Liver (tissue), 9 donors: ENCODE results near the gene SF3B6. TPM values are rescaled to one million over a fixed set of nuclear protein-coding genes. Genes with fewer than 3 reads are reported as not detected.

Experiments
- DNase-seq: peaks from one replicate; pipeline ENCODE4 v3.0.0-alpha.2; 2017; ENCODE audit warnings: low spot score
- H3K27ac ChIP-seq, 2 donors: one replicate each; pipeline ENCODE4 v1.7.0; 2013; ENCODE audit warnings: inconsistent platforms in 2 of 2, low read length in 2 of 2, control low read depth in 1 of 2, low read depth in 1 of 2, mild to moderate bottlenecking in 1 of 2
- H3K27me3 ChIP-seq, 4 donors: one replicate each; pipeline versions ENCODE4 v1.6.1 to v1.7.0; 2013; ENCODE audit warnings: low read length in 3 of 4, inconsistent platforms in 1 of 4, mild to moderate bottlenecking in 1 of 4, moderate library complexity in 1 of 4; ENCODE audit not compliant: control insufficient read depth in 4 of 4, insufficient read depth in 4 of 4
- H3K36me3 ChIP-seq, 4 donors: one replicate each; pipeline versions ENCODE4 v1.6.1 to v1.7.0; 2013; ENCODE audit warnings: low read length in 3 of 4, mild to moderate bottlenecking in 3 of 4, low read depth in 1 of 4, moderate library complexity in 1 of 4; ENCODE audit not compliant: control insufficient read depth in 4 of 4, insufficient read depth in 3 of 4
- H3K4me1 ChIP-seq, 4 donors: one replicate each; pipeline versions ENCODE4 v1.6.1 to v1.7.0; 2013; ENCODE audit warnings: low read length in 3 of 4, mild to moderate bottlenecking in 3 of 4, moderate library complexity in 1 of 4; ENCODE audit not compliant: control insufficient read depth in 4 of 4, insufficient read depth in 4 of 4
- H3K4me3 ChIP-seq, 3 donors: one replicate each; pipeline versions ENCODE4 v1.6.1 to v1.7.0; 2013; ENCODE audit warnings: low read length in 3 of 3, control low read depth in 1 of 3, low read depth in 1 of 3, mild to moderate bottlenecking in 1 of 3
- H3K9ac ChIP-seq, 2 donors: one replicate each; pipeline ENCODE4 v1.7.0; 2013; ENCODE audit warnings: low read length in 2 of 2, mild to moderate bottlenecking in 2 of 2, moderate library complexity in 2 of 2, control low read depth in 1 of 2, low read depth in 1 of 2
- H3K9me3 ChIP-seq, 4 donors: one replicate each; pipeline versions ENCODE4 v1.6.1 to v1.7.0; 2013; ENCODE audit warnings: low read length in 3 of 4; ENCODE audit not compliant: control insufficient read depth in 4 of 4
- CTCF ChIP-seq: fragments of 150-350 bp; IDR thresholded peaks from 2 replicates; pipeline ENCODE4 v1.5.1; 2017; ENCODE audit warnings: improper control_type of control experiment, low read depth, low read length; ENCODE audit not compliant: missing input control
- FOXA1 ChIP-seq: IDR thresholded peaks from 2 replicates; pipeline ENCODE4 v1.6.1; 2016; ENCODE audit warnings: antibody characterized with exemption
- FOXA2 ChIP-seq: IDR thresholded peaks from 2 replicates; pipeline ENCODE4 v1.6.1; 2016; ENCODE audit warnings: antibody characterized with exemption
- GABPA ChIP-seq, 2 donors: IDR thresholded peaks in 1 of 2; conservative IDR thresholded peaks in 1 of 2; 2 replicates each; pipeline ENCODE4 v1.6.1; 2016; ENCODE audit warnings: antibody characterized with exemption in 2 of 2, mild to moderate bottlenecking in 1 of 2, moderate library complexity in 1 of 2
- HNF4A ChIP-seq, 2 donors: conservative IDR thresholded peaks; 2 replicates each; pipeline ENCODE4 v1.6.1; 2016; ENCODE audit warnings: antibody characterized with exemption in 2 of 2, mild to moderate bottlenecking in 2 of 2
- HNF4G ChIP-seq: IDR thresholded peaks from 2 replicates; pipeline ENCODE4 v1.6.1; 2016; ENCODE audit warnings: antibody characterized with exemption
- JUND ChIP-seq, 2 donors: IDR thresholded peaks; 2 replicates each; pipeline ENCODE4 v1.6.1; 2016; ENCODE audit warnings: antibody characterized with exemption in 2 of 2
- NR2F2 ChIP-seq: IDR thresholded peaks from 2 replicates; pipeline ENCODE4 v1.6.1; 2016; ENCODE audit warnings: antibody characterized with exemption
- RAD21 ChIP-seq, 2 donors: IDR thresholded peaks; 2 replicates each; pipeline ENCODE4 v1.6.1; 2016; ENCODE audit warnings: antibody characterized with exemption in 2 of 2, mild to moderate bottlenecking in 2 of 2
- RXRA ChIP-seq, 2 donors: IDR thresholded peaks; 2 replicates each; pipeline ENCODE4 v1.6.1; 2017 to 2018; ENCODE audit warnings: antibody characterized with exemption in 2 of 2, mild to moderate bottlenecking in 1 of 2
- SP1 ChIP-seq: IDR thresholded peaks from 2 replicates; pipeline ENCODE4 v1.6.1; 2018; ENCODE audit warnings: antibody characterized with exemption, mild to moderate bottlenecking
- TAF1 ChIP-seq: conservative IDR thresholded peaks from 2 replicates; pipeline ENCODE4 v1.6.1; 2016; ENCODE audit warnings: antibody characterized with exemption, mild to moderate bottlenecking
- YY1 ChIP-seq: IDR thresholded peaks from 2 replicates; pipeline ENCODE4 v1.6.1; 2016; ENCODE audit warnings: antibody characterized with exemption, mild to moderate bottlenecking
- ZBTB33 ChIP-seq: IDR thresholded peaks from 2 replicates; pipeline ENCODE4 v1.6.1; 2016; ENCODE audit warnings: antibody characterized with exemption
- WGBS: extraction: QIAGEN DNeasy Blood & Tissue Kit; methylation state at CpG from one replicate; pipeline ENCODE4 v1.1.7; 2013; 5-methylcytosine and 5-hydroxymethylcytosine counted together
- polyA plus RNA-seq, 2 donors: library from polyadenylated mRNA; stranded (reverse) in 1 of 2; unstranded in 1 of 2; fragments of 200-250 nt in 1 of 2; fragments of >200 nt in 1 of 2; fragmentation: Nextera tagmentation in 1 of 2; extraction: Ambion mirVana in 1 of 2; gene quantifications; one replicate each; pipeline versions ENCODE4 v1.2.1 to v1.2.3, GENCODE V29; 2013 to 2015
- total RNA-seq, 2 donors: library from RNA; depleted of rRNA; stranded (reverse); fragments of >200 nt; gene quantifications; one replicate each; pipeline ENCODE4 v1.2.3, GENCODE V29; 2014
- TF ChIP-seq, protein P1 (sequence below): IDR thresholded peaks from 2 replicates; pipeline ENCODE4 v1.6.1; 2016; ENCODE audit warnings: antibody characterized with exemption
- TF ChIP-seq, protein P2 (sequence below): IDR thresholded peaks from 2 replicates; pipeline ENCODE4 v1.6.1; 2016; ENCODE audit warnings: antibody characterized with exemption
- TF ChIP-seq, protein P3 (sequence below): IDR thresholded peaks from 2 replicates; pipeline ENCODE4 v1.6.1; 2016; ENCODE audit warnings: antibody characterized with exemption, mild to moderate bottlenecking
- donor health status: healthy.
- donor health status: healthy.
- donor health status: healthy.
- donor health status: healthy.
- donor health status: healthy.

SF3B6 gene
- total and polyA plus RNA-seq, 4 donors: 31.0 to 104 (median 75.6) TPM

DNA sequence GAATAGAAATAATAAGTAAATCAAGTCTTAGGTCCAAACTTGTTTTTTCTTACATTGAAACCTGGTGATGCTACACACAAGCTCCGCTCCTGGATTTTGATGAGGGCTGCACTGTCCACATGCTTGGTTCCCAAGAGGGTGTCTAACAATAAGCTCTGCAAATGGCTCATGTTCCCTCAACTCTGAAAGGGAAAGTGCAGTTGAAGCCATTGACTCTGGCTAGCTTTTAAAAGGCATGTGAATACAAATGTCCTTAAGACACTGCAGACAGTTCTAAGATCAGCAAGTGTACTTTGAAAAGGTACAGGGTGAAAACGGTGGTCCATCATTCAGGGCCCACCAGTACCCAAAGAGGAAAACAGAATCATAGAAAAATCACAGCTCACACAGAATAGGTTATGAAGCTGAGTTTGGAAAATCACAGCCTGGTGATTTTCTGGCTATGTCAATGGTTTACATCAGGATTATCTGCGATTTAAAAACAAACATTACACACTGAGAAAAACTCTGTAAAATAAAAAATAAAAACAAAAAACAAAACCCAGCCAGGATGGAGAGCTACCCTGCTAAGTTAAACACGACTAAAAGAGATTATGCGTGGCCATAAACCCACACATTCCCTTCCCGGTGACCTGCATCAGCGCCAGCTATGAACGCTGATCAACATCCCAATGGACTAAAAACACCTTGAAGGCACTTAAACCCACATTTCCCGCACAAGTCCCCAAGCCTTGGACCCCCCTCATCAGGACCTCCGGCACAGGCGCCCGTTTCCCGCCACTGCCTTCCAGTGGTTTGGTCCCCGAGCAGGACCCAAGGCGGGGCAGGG lies 46.5 kb upstream of the SF3B6 start:
- no peaks in the 10 kb centered on the region for H3K9me3 ChIP-seq
- H3K27ac ChIP-seq: peak overlapping the region; percentile 74 to 83
- H3K36me3 ChIP-seq: no peaks in the 10 kb centered on the region
- no peaks in the 10 kb centered on the region for H3K27me3 ChIP-seq
- peak overlapping the region; percentile 23 to 84 for H3K9ac ChIP-seq
- peaks cover 0 to 11% (median 6%) of the 10 kb centered on the region in 4 donors for H3K4me1 ChIP-seq
- no peak for TF ChIP-seq TAF1
- no peak for TF ChIP-seq RAD21 (IDR thresholded peaks at IDR 0.05)
- no peak for TF ChIP-seq ZBTB33
- no peak for TF ChIP-seq RXRA (IDR thresholded peaks at IDR 0.05)
- TF ChIP-seq, protein P1, sequence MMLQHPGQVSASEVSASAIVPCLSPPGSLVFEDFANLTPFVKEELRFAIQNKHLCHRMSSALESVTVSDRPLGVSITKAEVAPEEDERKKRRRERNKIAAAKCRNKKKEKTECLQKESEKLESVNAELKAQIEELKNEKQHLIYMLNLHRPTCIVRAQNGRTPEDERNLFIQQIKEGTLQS: no peak
- no peak for TF ChIP-seq HNF4G
- TF ChIP-seq FOXA1: no peak
- TF ChIP-seq, protein P2, sequence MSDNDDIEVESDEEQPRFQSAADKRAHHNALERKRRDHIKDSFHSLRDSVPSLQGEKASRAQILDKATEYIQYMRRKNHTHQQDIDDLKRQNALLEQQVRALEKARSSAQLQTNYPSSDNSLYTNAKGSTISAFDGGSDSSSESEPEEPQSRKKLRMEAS: no peak
- no peak for TF ChIP-seq CTCF
- DNase-seq: no peak
- 14% methylated on average over 15 of the region's 15 CpGs for WGBS
- H3K4me3 ChIP-seq: peak overlapping the region; percentile 74 to 79 (median 75)

- Histone ChIP-seq H3K9ac (no peak overlapping the region), H3K4me3 (no peak overlapping the region), H3K9me3 (no peaks in the 10 kb centered on the region), H3K4me1 (peaks cover 0 to 11% (median 6%) of the 10 kb centered on the region in 4 donors), H3K36me3 (no peaks in the 10 kb centered on the region), H3K27me3 (no peaks in the 10 kb centered on the region), H3K27ac (no peak overlapping the region)
- 88% methylated on average over 4 of the region's 4 CpGs for WGBS
- no peak for DNase-seq
- no peak for TF ChIP-seq TAF1
- no peak for TF ChIP-seq ZBTB33
- TF ChIP-seq FOXA1: no peak
- TF ChIP-seq FOXA2: no peak
- no peak for TF ChIP-seq NR2F2
- TF ChIP-seq RXRA (IDR thresholded peaks at IDR 0.05): no peak
- TF ChIP-seq, protein P3, sequence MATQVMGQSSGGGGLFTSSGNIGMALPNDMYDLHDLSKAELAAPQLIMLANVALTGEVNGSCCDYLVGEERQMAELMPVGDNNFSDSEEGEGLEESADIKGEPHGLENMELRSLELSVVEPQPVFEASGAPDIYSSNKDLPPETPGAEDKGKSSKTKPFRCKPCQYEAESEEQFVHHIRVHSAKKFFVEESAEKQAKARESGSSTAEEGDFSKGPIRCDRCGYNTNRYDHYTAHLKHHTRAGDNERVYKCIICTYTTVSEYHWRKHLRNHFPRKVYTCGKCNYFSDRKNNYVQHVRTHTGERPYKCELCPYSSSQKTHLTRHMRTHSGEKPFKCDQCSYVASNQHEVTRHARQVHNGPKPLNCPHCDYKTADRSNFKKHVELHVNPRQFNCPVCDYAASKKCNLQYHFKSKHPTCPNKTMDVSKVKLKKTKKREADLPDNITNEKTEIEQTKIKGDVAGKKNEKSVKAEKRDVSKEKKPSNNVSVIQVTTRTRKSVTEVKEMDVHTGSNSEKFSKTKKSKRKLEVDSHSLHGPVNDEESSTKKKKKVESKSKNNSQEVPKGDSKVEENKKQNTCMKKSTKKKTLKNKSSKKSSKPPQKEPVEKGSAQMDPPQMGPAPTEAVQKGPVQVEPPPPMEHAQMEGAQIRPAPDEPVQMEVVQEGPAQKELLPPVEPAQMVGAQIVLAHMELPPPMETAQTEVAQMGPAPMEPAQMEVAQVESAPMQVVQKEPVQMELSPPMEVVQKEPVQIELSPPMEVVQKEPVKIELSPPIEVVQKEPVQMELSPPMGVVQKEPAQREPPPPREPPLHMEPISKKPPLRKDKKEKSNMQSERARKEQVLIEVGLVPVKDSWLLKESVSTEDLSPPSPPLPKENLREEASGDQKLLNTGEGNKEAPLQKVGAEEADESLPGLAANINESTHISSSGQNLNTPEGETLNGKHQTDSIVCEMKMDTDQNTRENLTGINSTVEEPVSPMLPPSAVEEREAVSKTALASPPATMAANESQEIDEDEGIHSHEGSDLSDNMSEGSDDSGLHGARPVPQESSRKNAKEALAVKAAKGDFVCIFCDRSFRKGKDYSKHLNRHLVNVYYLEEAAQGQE: no peak
- TF ChIP-seq, protein P1: no peak
- TF ChIP-seq SP1: no peak
- no peak for TF ChIP-seq CTCF
- TF ChIP-seq HNF4G: no peak
- TF ChIP-seq RAD21 (IDR thresholded peaks at IDR 0.05): no peak
- TF ChIP-seq HNF4A (conservative IDR thresholded peaks at IDR 0.05): no peak
- no peak for TF ChIP-seq YY1
- no peak for TF ChIP-seq JUND (IDR thresholded peaks at IDR 0.05)
- no peak for TF ChIP-seq GABPA (IDR thresholded peaks at IDR 0.05 in 1 of 2, conservative IDR thresholded peaks at IDR 0.05 in 1 of 2)
- TF ChIP-seq, protein P2: no peak
Measured at GRCh38 chr2:24121469-24121868, 45.3 kb upstream of the SF3B6 start.
